Measurements from ENCODE around the gene SMCO2. TPM values are rescaled to one million over a fixed set of nuclear protein-coding genes. Genes with fewer than 3 reads are reported as not detected.

Gene SMCO2
- total RNA-seq, 1 donor: not detected

DNA sequence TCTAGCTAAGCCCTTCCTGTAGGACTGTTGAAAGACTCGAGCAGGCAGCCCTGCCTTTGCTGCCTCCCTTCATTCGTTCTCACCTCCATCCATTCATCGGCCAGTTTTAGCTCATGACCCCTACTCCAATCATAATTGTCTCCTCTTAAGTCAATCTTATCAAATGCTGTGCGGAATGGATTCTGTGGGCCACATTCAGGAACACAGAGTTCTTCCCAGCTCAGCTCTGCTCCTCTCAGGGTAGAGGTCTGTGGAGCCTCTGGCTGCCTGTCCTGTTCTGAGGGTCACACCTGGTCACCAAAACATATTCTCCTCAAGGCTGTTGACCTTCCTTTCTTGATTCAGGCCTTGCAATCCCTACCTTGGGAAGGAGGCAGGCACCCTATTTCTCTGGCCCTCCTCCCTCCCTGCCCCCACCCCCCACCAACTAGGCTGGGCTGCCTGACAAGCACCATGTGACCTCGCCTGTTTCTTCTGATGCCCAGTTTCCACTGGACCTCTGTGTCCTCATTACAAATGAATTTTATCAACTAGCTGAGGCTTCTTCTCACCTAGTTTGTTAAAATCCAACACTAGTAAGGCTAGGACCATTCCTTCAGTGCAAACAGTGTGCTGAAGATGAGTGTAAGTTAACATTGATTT is 3.5 kb downstream of the SMCO2 start:
- TF ChIP-seq, protein P1, sequence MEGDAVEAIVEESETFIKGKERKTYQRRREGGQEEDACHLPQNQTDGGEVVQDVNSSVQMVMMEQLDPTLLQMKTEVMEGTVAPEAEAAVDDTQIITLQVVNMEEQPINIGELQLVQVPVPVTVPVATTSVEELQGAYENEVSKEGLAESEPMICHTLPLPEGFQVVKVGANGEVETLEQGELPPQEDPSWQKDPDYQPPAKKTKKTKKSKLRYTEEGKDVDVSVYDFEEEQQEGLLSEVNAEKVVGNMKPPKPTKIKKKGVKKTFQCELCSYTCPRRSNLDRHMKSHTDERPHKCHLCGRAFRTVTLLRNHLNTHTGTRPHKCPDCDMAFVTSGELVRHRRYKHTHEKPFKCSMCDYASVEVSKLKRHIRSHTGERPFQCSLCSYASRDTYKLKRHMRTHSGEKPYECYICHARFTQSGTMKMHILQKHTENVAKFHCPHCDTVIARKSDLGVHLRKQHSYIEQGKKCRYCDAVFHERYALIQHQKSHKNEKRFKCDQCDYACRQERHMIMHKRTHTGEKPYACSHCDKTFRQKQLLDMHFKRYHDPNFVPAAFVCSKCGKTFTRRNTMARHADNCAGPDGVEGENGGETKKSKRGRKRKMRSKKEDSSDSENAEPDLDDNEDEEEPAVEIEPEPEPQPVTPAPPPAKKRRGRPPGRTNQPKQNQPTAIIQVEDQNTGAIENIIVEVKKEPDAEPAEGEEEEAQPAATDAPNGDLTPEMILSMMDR (IDR thresholded peaks at IDR 0.05; ENCODE audit: insufficient read depth, low read length): no peak
- DNase-seq (ENCODE audit: low read depth): no peak
- no peak overlapping the region for H3K4me3 ChIP-seq (ENCODE audit: low read depth, low read length)

DNA sequence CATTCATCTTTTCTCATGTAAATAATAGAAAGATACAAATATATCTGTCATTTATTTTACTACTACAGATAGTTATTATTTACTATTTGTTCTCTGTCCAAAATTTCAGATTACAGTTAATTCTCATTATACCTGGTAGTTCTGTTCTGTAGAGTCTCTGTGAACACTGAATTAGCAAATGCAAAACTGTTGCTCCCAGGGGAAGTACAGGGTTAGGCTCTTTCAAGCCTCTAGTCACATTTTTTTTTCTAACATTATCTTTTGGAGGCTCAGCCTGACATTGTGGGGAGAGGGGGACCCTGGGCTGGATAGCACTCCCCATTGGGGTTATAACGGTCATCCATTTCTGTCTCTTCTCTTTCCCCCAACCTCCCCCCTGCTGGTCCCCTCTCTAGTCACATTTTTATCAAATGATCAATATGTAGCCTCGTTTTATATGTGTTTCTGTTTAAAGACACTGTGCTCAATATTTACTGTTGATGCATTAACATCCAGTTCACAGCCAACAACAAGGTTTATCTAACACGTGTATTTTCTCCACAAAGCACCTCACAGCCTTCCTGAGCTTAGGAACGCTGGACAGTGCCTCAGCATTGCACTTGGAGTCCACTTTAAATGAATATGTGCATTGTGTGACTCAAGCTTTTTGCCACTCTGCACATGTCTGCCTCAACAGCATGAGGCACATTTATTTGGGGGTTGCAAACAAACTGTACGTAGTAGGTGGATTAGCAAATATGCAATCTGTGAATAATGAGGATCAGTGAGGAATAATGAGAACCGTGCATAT is 4.7 kb downstream of the SMCO2 start:
- no peak for DNase-seq (ENCODE audit: low read depth)
- TF ChIP-seq, protein P1 (IDR thresholded peaks at IDR 0.05; ENCODE audit: insufficient read depth, low read length): no peak
- no peak overlapping the region for H3K4me3 ChIP-seq (ENCODE audit: low read depth, low read length)

DNA sequence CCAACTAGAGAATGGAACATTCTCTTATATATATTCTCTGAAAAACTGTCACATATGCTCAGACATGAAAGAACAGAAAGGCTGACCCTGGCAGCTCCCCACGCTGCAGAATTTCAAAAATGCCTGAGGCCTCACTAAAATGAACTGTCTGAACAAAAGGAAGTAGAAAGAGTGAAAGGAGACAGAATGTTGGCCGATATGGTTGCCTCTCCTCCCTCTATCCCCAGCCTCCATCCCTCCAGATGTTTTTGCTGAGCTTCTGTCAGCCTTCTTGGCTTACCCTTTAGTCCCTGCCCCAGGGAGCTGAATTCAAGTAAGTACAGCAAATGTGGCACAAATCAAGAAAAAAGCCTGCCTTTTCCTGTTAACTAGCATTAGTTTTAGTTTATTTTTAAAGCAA is 6.9 kb downstream of the SMCO2 start:
- no peak overlapping the region for H3K4me3 ChIP-seq (ENCODE audit: low read depth, low read length)
- TF ChIP-seq, protein P1 (IDR thresholded peaks at IDR 0.05; ENCODE audit: insufficient read depth, low read length): no peak
- peak; percentile 35 for DNase-seq (ENCODE audit: low read depth)

DNA sequence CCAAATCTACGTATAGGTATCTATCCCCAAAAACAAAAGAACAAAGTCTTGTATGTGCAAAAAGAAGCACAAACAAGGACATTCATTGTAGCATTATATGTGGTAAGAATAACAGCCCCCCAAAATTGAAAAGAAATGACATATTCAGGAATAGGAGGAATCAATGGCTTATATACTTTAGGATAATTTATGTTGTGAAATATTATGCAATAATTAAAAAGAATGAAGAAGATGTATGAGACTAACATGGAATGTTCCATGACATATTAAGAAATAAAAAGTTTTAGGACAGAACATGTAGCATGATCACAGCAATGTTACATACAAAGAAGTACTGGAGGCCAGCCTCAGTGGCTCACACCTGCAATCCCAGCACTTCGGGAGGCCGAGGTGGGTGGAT is 9.1 kb downstream of the SMCO2 start:
- H3K4me3 ChIP-seq (ENCODE audit: low read depth, low read length): no peak overlapping the region
- DNase-seq (ENCODE audit: low read depth): no peak
- TF ChIP-seq, protein P1 (IDR thresholded peaks at IDR 0.05; ENCODE audit: insufficient read depth, low read length): no peak

DNA sequence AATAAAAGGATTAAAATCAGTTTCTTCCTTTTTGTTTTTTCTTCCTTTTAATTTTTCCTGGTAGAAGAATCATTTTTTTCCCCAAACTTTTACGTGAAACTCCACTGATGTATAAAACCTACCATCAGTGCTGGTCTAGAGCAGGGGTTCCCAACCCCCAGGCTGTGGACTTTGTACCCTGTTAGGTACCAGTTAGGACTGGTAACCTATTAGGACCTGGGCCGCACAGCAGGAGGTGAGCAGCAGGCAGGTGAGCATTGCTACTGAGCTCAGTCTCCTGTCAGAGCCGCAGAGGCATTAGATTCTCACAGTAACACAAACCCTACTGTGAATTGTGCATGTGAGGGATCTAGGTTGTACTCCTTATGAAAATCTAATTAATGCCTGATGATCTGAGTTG is 10.1 kb downstream of the SMCO2 start:
- DNase-seq (ENCODE audit: low read depth): no peak
- no peak overlapping the region for H3K4me3 ChIP-seq (ENCODE audit: low read depth, low read length)
- TF ChIP-seq, protein P1 (IDR thresholded peaks at IDR 0.05; ENCODE audit: insufficient read depth, low read length): no peak

DNA sequence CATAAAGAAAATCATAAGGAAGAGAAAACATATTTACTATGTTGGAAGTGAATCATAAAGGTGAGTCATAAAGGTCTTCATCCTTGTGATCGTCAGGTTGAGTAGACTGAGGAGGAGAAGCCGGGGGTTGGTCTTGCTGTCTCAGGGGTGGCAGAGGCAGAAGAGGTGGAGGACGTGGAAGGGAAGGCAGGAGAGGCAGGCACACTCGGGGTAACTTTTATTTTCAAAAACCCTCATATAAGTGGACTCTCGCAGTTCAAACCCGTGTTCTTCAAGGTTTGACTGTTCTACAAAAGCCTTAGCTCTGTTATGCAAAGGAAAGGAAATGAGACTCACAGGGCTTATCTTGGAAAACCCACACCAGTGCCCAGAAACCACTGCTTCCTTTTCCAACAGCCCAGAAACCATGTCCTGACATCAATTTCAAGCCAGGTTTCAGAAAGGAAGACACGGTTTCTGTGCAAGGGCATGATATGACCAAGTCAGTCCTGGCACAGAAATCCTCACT is 14.0 kb downstream of the SMCO2 start:
- H3K4me3 ChIP-seq (ENCODE audit: low read depth, low read length): no peak overlapping the region
- TF ChIP-seq, protein P1 (IDR thresholded peaks at IDR 0.05; ENCODE audit: insufficient read depth, low read length): no peak
- DNase-seq (ENCODE audit: low read depth): peak; percentile 69

Data from fibroblast of the aortic adventitia (primary cell).